Mesenchymal stem cell (in vitro differentiated cells and primary cell): ENCODE results near the gene NLGN1.

Source experiments
- DNase-seq: peaks from one replicate; pipeline ENCODE4 v3.0.0-alpha.2; 2013
- H2AFZ ChIP-seq: one replicate; pipeline ENCODE4 v1.6.1; 2013; ENCODE audit warnings: low read depth, mild to moderate bottlenecking, control low read depth, inconsistent platforms, low read length, moderate library complexity
- H2AK5ac ChIP-seq: 2 replicates; pipeline ENCODE4 v1.6.1; 2013; ENCODE audit warnings: low read length, moderate library complexity, mild to moderate bottlenecking, inconsistent platforms; ENCODE audit not compliant: severe bottlenecking
- H2BK120ac ChIP-seq: one replicate; pipeline ENCODE4 v1.6.1; 2013; ENCODE audit warnings: low read depth, mild to moderate bottlenecking, inconsistent platforms, low read length, moderate library complexity
- H2BK12ac ChIP-seq, 2 experiments: one replicate each; pipeline ENCODE4 v1.6.1; 2013; ENCODE audit warnings: inconsistent platforms in 2 of 2, low read length in 2 of 2, mild to moderate bottlenecking in 2 of 2, moderate library complexity in 2 of 2, control low read depth in 1 of 2
- H2BK15ac ChIP-seq: one replicate; pipeline ENCODE4 v1.6.1; 2013; ENCODE audit warnings: mild to moderate bottlenecking, low read depth, inconsistent platforms; ENCODE audit not compliant: poor library complexity, severe bottlenecking
- H2BK5ac ChIP-seq: 2 replicates; pipeline ENCODE4 v1.6.1; 2013; ENCODE audit warnings: low read depth, mild to moderate bottlenecking, low read length, control low read depth, inconsistent platforms; ENCODE audit not compliant: poor library complexity, severe bottlenecking
- H3K14ac ChIP-seq, 2 experiments: one replicate each; pipeline ENCODE4 v1.6.1; 2013; ENCODE audit warnings: inconsistent platforms in 2 of 2, low read length in 2 of 2, control low read depth in 1 of 2, mild to moderate bottlenecking in 1 of 2, moderate library complexity in 1 of 2
- H3K18ac ChIP-seq, 2 experiments: one replicate each; pipeline ENCODE4 v1.6.1; 2013; ENCODE audit warnings: inconsistent platforms in 2 of 2, low read length in 2 of 2, control low read depth in 1 of 2, low read depth in 1 of 2, mild to moderate bottlenecking in 1 of 2
- H3K23ac ChIP-seq, 2 experiments: one replicate each; pipeline ENCODE4 v1.6.1; 2013; ENCODE audit warnings: inconsistent platforms in 2 of 2, low read length in 2 of 2, mild to moderate bottlenecking in 2 of 2, moderate library complexity in 2 of 2, control low read depth in 1 of 2
- H3K27ac ChIP-seq: 2 replicates; pipeline ENCODE4 v1.5.1; 2013; ENCODE audit warnings: mild to moderate bottlenecking, moderate library complexity, low read length, control low read depth, inconsistent platforms; ENCODE audit not compliant: poor library complexity, severe bottlenecking
- H3K27me3 ChIP-seq, 2 experiments: 2 replicates each; pipeline versions ENCODE4 v1.6.1 to v1.7.0; 2013; ENCODE audit warnings: low read length in 2 of 2, mild to moderate bottlenecking in 2 of 2, moderate library complexity in 2 of 2, control low read depth in 1 of 2, inconsistent platforms in 1 of 2; ENCODE audit not compliant: control insufficient read depth in 1 of 2, insufficient read depth in 1 of 2
- H3K36me3 ChIP-seq, 2 experiments: 2 replicates each; pipeline versions ENCODE4 v1.6.1 to v1.7.0; 2013; ENCODE audit warnings: low read length in 2 of 2, control low read depth in 1 of 2, inconsistent platforms in 1 of 2, low read depth in 1 of 2, mild to moderate bottlenecking in 1 of 2; ENCODE audit not compliant: insufficient read depth in 2 of 2, control insufficient read depth in 1 of 2
- H3K4ac ChIP-seq, 2 experiments: one replicate each; pipeline ENCODE4 v1.6.1; 2013; ENCODE audit warnings: inconsistent platforms in 2 of 2, low read length in 2 of 2, mild to moderate bottlenecking in 2 of 2, moderate library complexity in 2 of 2, control low read depth in 1 of 2, low read depth in 1 of 2
- H3K4me1 ChIP-seq: 2 replicates; pipeline ENCODE4 v1.6.1; 2013; ENCODE audit warnings: low read depth, low read length, control low read depth; ENCODE audit not compliant: control insufficient read depth, insufficient read depth
- H3K4me2 ChIP-seq: 2 replicates; pipeline ENCODE4 v1.6.1; 2013; ENCODE audit warnings: low read length, mild to moderate bottlenecking, inconsistent platforms; ENCODE audit not compliant: poor library complexity, severe bottlenecking
- H3K4me3 ChIP-seq, 2 experiments: 2 replicates each; pipeline versions ENCODE4 v1.5.1 to v1.7.0; 2013; ENCODE audit warnings: low read length in 2 of 2, mild to moderate bottlenecking in 2 of 2, control low read depth in 1 of 2, low read depth in 1 of 2; ENCODE audit not compliant: insufficient read depth in 1 of 2
- H3K79me1 ChIP-seq: replicated peaks from 2 replicates; pipeline ENCODE4 v1.6.1; 2013; ENCODE audit warnings: mild to moderate bottlenecking, control low read depth, low read length, inconsistent platforms; ENCODE audit not compliant: poor library complexity, severe bottlenecking
- H3K9ac ChIP-seq: 2 replicates; pipeline ENCODE4 v1.7.0; 2013; ENCODE audit warnings: mild to moderate bottlenecking, low read length, moderate library complexity
- H3K9me3 ChIP-seq: 2 replicates; pipeline ENCODE4 v1.7.0; 2013; ENCODE audit warnings: mild to moderate bottlenecking, low read length; ENCODE audit not compliant: control insufficient read depth
- H4K8ac ChIP-seq: one replicate; pipeline ENCODE4 v1.6.1; 2013; ENCODE audit warnings: inconsistent platforms, mild to moderate bottlenecking, low read length, moderate library complexity
- H4K91ac ChIP-seq: one replicate; pipeline ENCODE4 v1.6.1; 2013; ENCODE audit warnings: mild to moderate bottlenecking, low read length, inconsistent platforms
- WGBS: methylation state at CpG from one replicate; pipeline ENCODE4 v1.1.7; 2013; ENCODE audit warnings: mixed read lengths; 5-methylcytosine and 5-hydroxymethylcytosine counted together

The NLGN1 gene

DNA sequence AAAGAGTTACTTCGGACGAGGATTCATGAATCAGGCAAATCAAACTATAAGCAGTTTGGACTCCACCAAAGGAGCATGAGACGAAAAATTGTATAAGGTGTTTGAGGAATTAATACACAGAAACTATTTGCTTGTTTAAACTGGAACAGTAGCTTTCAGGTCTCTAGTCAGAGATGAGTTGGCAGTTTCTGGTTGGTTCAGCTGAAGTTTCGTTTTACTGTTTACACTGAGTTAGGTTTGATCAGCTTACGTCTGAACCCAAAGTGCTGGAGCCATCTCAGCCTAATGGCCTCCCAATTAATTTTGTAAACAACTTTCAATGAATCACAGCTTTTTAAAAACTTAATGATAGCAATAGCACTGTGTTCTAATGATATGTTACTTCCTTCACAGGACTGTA is 703.7 kb downstream of the NLGN1 start:
- H3K36me3 ChIP-seq, result no peaks in the 10 kb centered on the region
- H3K4me1 ChIP-seq, result no peaks in the 10 kb centered on the region
- H3K14ac ChIP-seq, result no peak overlapping the region
- no peak overlapping the region for H4K91ac ChIP-seq
- no peaks in the 10 kb centered on the region for H3K9me3 ChIP-seq
- H2BK12ac ChIP-seq, result no peak overlapping the region
- H2BK15ac ChIP-seq, result no peak overlapping the region
- no peak overlapping the region for H3K4me2 ChIP-seq
- H3K23ac ChIP-seq, result no peak overlapping the region
- no peak overlapping the region for H2AFZ ChIP-seq
- peak; percentile 41 for DNase-seq
- H3K9ac ChIP-seq, result no peak overlapping the region
- H4K8ac ChIP-seq, result no peak overlapping the region
- 80% methylated on average over 4 of the region's 5 CpGs for WGBS
- no peaks in the 10 kb centered on the region for H3K27me3 ChIP-seq
- H2AK5ac ChIP-seq, result no peak overlapping the region
- H3K27ac ChIP-seq, result no peak overlapping the region
- H3K79me1 ChIP-seq, result no peaks in the 10 kb centered on the region
- no peak overlapping the region for H2BK120ac ChIP-seq
- no peak overlapping the region for H3K18ac ChIP-seq
- H3K4me3 ChIP-seq, result no peak overlapping the region
- no peak overlapping the region for H2BK5ac ChIP-seq
- no peak overlapping the region for H3K4ac ChIP-seq

DNA sequence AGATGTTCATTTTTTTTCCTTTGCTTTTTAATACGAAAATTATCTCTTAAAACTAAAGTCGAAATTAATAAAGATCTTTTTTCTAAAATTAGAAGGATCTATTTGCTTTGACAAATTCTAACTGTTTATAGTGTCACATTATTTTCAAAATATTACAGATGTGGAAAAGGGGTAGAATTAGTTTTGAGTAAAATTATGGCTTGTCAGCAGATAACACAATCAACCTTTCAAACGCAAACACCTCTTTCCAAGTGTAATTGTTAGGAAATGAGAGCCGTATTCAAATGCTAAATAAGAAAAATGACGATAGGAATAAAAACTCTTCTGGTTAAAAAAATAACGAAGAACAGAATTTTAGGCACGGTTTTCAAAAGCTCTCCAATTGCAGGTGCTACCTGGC is 704.7 kb downstream of the NLGN1 start:
- Histone ChIP-seq H3K23ac (no peak overlapping the region), H3K14ac (no peak overlapping the region), H3K27ac (no peak overlapping the region), H2BK5ac (no peak overlapping the region), H3K4me1 (no peaks in the 10 kb centered on the region), H2AFZ (no peak overlapping the region), H3K4me3 (no peak overlapping the region), H4K91ac (no peak overlapping the region), H3K4ac (no peak overlapping the region), H3K9ac (no peak overlapping the region), H3K27me3 (no peaks in the 10 kb centered on the region), H2BK12ac (no peak overlapping the region), H3K79me1 (no peaks in the 10 kb centered on the region), H4K8ac (no peak overlapping the region), H2AK5ac (no peak overlapping the region), H3K36me3 (no peaks in the 10 kb centered on the region), H3K4me2 (no peak overlapping the region), H2BK15ac (no peak overlapping the region), H3K18ac (no peak overlapping the region), H3K9me3 (no peaks in the 10 kb centered on the region), H2BK120ac (no peak overlapping the region)
- WGBS, result 95% methylated on average over 5 of the region's 7 CpGs
- DNase-seq, result no peak

DNA sequence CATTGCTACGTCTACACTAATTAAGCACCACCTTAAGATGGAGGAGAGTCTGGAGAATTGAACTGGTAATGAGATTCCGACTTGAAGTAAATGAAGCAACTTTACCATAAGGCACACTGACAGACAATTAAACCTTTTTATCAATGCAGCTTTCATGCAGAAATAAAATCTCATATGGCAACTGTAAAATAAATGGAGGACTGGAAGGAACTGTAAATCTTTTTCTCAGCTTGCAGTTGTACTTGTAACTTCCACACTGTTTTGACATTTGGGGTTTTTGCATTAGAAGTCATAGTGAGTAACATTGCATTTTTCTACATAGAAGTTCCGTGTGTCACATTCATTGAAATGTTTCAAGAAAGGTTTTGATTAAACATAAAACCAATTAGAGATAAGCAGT is 705.3 kb downstream of the NLGN1 start:
- no peak overlapping the region for H4K8ac ChIP-seq
- H3K79me1 ChIP-seq, result no peaks in the 10 kb centered on the region
- 93% methylated on average over 2 of the region's 3 CpGs for WGBS
- H3K4ac ChIP-seq, result no peak overlapping the region
- H3K23ac ChIP-seq, result no peak overlapping the region
- no peak overlapping the region for H2BK120ac ChIP-seq
- no peak overlapping the region for H3K27ac ChIP-seq
- H4K91ac ChIP-seq, result no peak overlapping the region
- H3K4me2 ChIP-seq, result no peak overlapping the region
- H2BK12ac ChIP-seq, result no peak overlapping the region
- H2AK5ac ChIP-seq, result no peak overlapping the region
- no peak overlapping the region for H3K18ac ChIP-seq
- no peak overlapping the region for H3K9ac ChIP-seq
- H2BK5ac ChIP-seq, result no peak overlapping the region
- H3K9me3 ChIP-seq, result no peaks in the 10 kb centered on the region
- no peak overlapping the region for H3K14ac ChIP-seq
- H3K36me3 ChIP-seq, result no peaks in the 10 kb centered on the region
- no peak overlapping the region for H2AFZ ChIP-seq
- no peak for DNase-seq
- H3K27me3 ChIP-seq, result no peaks in the 10 kb centered on the region
- H2BK15ac ChIP-seq, result no peak overlapping the region
- no peaks in the 10 kb centered on the region for H3K4me1 ChIP-seq
- no peak overlapping the region for H3K4me3 ChIP-seq

- H3K9me3 ChIP-seq, result no peaks in the 10 kb centered on the region
- no peak overlapping the region for H4K8ac ChIP-seq
- H3K9ac ChIP-seq, result no peak overlapping the region
- H3K27ac ChIP-seq, result no peak overlapping the region
- H3K14ac ChIP-seq, result no peak overlapping the region
- H3K79me1 ChIP-seq, result no peaks in the 10 kb centered on the region
- H3K23ac ChIP-seq, result no peak overlapping the region
- no peak overlapping the region for H3K4me2 ChIP-seq
- no peaks in the 10 kb centered on the region for H3K36me3 ChIP-seq
- no CpG with 5 or more reads among the region's 3 CpGs for WGBS
- no peak overlapping the region for H3K4ac ChIP-seq
- H2AFZ ChIP-seq, result no peak overlapping the region
- no peak for DNase-seq
- no peak overlapping the region for H2BK5ac ChIP-seq
- H3K18ac ChIP-seq, result no peak overlapping the region
- H3K4me1 ChIP-seq, result no peaks in the 10 kb centered on the region
- no peak overlapping the region for H2AK5ac ChIP-seq
- no peaks in the 10 kb centered on the region for H3K27me3 ChIP-seq
- no peak overlapping the region for H2BK120ac ChIP-seq
- no peak overlapping the region for H4K91ac ChIP-seq
- no peak overlapping the region for H2BK15ac ChIP-seq
- no peak overlapping the region for H3K4me3 ChIP-seq
- H2BK12ac ChIP-seq, result no peak overlapping the region
These were observed 713.2 kb downstream of the NLGN1 start for GRCh38 chr3:174110761-174111160.
